ENCODE data around the gene C4A. TPM values are rescaled to one million over a fixed set of nuclear protein-coding genes. Genes with fewer than 3 reads are reported as not detected.

The C4A gene
- total RNA-seq, 1 experiment from 2014 or later: 4.3 TPM

DNA sequence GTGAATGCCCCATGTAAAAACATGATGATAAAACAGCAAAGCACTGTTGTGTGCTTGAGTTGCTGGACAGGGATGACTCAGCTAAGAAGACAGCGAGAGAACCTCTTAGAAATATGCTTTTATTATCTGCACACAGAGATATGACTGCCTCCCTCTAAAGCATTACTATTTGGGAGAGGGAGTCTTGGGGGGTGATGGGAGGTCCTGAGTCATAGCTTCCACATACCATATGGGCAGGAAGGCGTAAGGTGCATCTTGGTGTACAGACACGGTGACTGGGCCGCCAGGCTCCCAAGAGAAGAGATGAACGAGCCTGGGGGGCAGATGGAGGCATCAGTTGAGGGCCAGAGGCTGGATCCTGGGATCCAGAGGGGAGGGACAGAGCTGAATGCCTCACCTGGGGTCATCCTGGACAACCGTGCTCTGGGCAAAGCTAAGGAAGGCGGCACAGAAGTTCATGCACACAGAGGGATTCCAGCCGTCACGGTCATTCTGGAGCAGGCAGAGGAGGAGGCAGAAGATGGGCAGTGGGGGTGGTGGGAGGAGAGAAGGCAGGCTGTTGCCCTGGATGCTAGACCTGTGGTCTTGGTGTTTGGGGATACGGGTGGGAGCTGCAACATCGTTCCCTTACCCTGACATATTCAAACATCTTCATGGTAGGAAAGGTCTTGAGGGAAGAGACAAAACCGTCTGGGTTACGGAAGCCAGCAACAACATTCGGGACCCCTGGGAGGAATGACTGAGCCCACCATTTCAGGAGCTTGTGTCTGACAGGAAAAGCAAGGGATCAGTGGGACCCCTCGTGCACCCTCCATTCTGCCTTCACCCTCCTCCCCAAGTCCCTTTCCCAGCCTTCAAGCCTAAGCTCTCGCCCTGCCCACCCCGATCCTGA, 11.9 kb upstream of the C4A start:
- no peaks in the 10 kb centered on the region; the same call in 1 of the 2 replicates for H3K79me2 ChIP-seq (ENCODE audit: insufficient read depth, low read length)
- H3K23ac ChIP-seq (ENCODE audit: insufficient read length, low read depth, low read length): no peak overlapping the region
- H3K4me1 ChIP-seq (ENCODE audit: insufficient read depth, low read length): peaks cover 3% of the 10 kb centered on the region; the same call in 1 of the 2 replicates
- H3K4me2 ChIP-seq (ENCODE audit: insufficient read depth, insufficient read length, low read length): no peak overlapping the region
- peaks cover 0 to 2% of the 10 kb centered on the region in 2 experiments; a peak in 1 of 5 replicates for H3K9me3 Mint-ChIP-seq
- H3K18ac ChIP-seq (ENCODE audit: insufficient read length, low read depth, low read length): no peak overlapping the region
- H2AFZ ChIP-seq (ENCODE audit: low read length): no peak overlapping the region
- H3K27ac ChIP-seq (ENCODE audit: insufficient read length, low read depth, low read length): no peak overlapping the region
- no peak overlapping the region for H2BK15ac ChIP-seq (ENCODE audit: low read depth, low read length)
- peaks cover 8 to 11% of the 10 kb centered on the region in 2 experiments for H3K4me1 Mint-ChIP-seq
- no peak overlapping the region for H3K9ac ChIP-seq (ENCODE audit: extremely low read depth, insufficient read length, low read length)
- H2BK20ac ChIP-seq (ENCODE audit: low read depth, low read length, poor library complexity, severe bottlenecking): no peak overlapping the region
- no peaks in the 10 kb centered on the region for H3K9me3 ChIP-seq (ENCODE audit: control insufficient read depth, low read depth, low read length)
- WGBS (ENCODE audit: extremely low coverage, insufficient read length, low lambda C conversion rate): no CpG with 5 or more reads among the region's 17 CpGs
- no peaks in the 10 kb centered on the region; the same call in 1 of the 2 replicates for H3K27me3 Mint-ChIP-seq (ENCODE audit: low read depth)
- TF ChIP-seq, protein P1, sequence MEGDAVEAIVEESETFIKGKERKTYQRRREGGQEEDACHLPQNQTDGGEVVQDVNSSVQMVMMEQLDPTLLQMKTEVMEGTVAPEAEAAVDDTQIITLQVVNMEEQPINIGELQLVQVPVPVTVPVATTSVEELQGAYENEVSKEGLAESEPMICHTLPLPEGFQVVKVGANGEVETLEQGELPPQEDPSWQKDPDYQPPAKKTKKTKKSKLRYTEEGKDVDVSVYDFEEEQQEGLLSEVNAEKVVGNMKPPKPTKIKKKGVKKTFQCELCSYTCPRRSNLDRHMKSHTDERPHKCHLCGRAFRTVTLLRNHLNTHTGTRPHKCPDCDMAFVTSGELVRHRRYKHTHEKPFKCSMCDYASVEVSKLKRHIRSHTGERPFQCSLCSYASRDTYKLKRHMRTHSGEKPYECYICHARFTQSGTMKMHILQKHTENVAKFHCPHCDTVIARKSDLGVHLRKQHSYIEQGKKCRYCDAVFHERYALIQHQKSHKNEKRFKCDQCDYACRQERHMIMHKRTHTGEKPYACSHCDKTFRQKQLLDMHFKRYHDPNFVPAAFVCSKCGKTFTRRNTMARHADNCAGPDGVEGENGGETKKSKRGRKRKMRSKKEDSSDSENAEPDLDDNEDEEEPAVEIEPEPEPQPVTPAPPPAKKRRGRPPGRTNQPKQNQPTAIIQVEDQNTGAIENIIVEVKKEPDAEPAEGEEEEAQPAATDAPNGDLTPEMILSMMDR (conservative IDR thresholded peaks at IDR 0.05): no peak
- H3K56ac ChIP-seq (ENCODE audit: insufficient read length, low read depth, low read length): no peak overlapping the region
- no peak overlapping the region for H4K5ac ChIP-seq (ENCODE audit: insufficient read length, low read depth, low read length)
- no peak overlapping the region for H2AK5ac ChIP-seq (ENCODE audit: insufficient read length, low read length)
- H3K79me1 ChIP-seq (ENCODE audit: insufficient read depth, low read depth, low read length, poor library complexity, severe bottlenecking): no peaks in the 10 kb centered on the region
- H4K20me1 ChIP-seq (ENCODE audit: control insufficient read depth, insufficient read depth, insufficient read length): no peaks in the 10 kb centered on the region
- no peak overlapping the region for H4K91ac ChIP-seq (ENCODE audit: insufficient read length, low read depth, low read length)
- no peak overlapping the region for H3K4ac ChIP-seq (ENCODE audit: low read depth, low read length)
- peaks cover 32 to 69% (median 65%) of the 10 kb centered on the region in 3 experiments; a peak in 6 of 7 replicates for H3K36me3 Mint-ChIP-seq (ENCODE audit: insufficient read depth in 1 of 3, low read depth in 3 of 3)
- DNase-seq: no peak
- no peak overlapping the region for H3T11ph ChIP-seq (ENCODE audit: low read length)
- no peak overlapping the region for H3K14ac ChIP-seq (ENCODE audit: insufficient read depth, low read length)
- peaks cover 6% of the 10 kb centered on the region for H3K23me2 ChIP-seq (ENCODE audit: insufficient read length, low read depth, low read length, poor library complexity, severe bottlenecking)
- H2BK5ac ChIP-seq (ENCODE audit: insufficient read length, low read length): no peak overlapping the region
- H3K27ac Mint-ChIP-seq: peak overlapping the region; percentile 34 to 100 (median 86); a peak in 4 of 7 replicates
- no peak overlapping the region for H4K8ac ChIP-seq (replicated peaks; ENCODE audit: insufficient read length, low read depth, low read length)
- peak overlapping the region; percentile 55 to 91; a peak in 4 of 5 replicates for H3K4me3 Mint-ChIP-seq
- H2BK120ac ChIP-seq (ENCODE audit: low read depth, low read length, poor library complexity, severe bottlenecking): no peak overlapping the region
- no peak overlapping the region for H2BK12ac ChIP-seq (ENCODE audit: insufficient read length, low read depth, low read length)
- H3K27me3 ChIP-seq (ENCODE audit: insufficient read depth, low read length): no peaks in the 10 kb centered on the region

Data from H9 (cell line).